ENCODE measurements around the gene NDUFS6. TPM values are rescaled to one million over a fixed set of nuclear protein-coding genes. Genes with fewer than 3 reads are reported as not detected.

Gene NDUFS6
- total and polyA plus RNA-seq, 2 of the 8 experiments (the other 6 are each of a cell fraction or from before 2014, with no cell fraction given), result 72.7 to 191 TPM

DNA sequence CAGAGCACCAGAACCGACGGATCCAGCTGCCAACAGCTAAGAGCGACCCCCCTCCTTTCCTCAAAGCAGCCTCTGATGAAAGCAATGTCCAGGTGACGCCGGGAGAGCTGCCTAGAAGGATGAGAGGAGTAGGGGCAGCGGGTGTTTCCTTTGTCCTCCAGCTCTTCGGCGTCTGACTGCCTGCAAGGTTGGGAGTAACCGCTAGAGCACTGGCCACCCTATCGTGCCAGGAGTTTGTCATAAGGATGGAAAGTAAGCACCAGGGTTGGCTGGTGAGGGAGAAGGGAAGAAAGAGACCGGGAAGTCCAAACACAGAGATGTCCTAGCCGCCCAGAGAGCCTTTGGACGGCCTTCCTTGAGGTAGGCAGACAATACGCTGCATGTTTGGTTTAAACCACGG is 12.4 kb upstream of the NDUFS6 start (continued):
- TF ChIP-seq, protein P1, sequence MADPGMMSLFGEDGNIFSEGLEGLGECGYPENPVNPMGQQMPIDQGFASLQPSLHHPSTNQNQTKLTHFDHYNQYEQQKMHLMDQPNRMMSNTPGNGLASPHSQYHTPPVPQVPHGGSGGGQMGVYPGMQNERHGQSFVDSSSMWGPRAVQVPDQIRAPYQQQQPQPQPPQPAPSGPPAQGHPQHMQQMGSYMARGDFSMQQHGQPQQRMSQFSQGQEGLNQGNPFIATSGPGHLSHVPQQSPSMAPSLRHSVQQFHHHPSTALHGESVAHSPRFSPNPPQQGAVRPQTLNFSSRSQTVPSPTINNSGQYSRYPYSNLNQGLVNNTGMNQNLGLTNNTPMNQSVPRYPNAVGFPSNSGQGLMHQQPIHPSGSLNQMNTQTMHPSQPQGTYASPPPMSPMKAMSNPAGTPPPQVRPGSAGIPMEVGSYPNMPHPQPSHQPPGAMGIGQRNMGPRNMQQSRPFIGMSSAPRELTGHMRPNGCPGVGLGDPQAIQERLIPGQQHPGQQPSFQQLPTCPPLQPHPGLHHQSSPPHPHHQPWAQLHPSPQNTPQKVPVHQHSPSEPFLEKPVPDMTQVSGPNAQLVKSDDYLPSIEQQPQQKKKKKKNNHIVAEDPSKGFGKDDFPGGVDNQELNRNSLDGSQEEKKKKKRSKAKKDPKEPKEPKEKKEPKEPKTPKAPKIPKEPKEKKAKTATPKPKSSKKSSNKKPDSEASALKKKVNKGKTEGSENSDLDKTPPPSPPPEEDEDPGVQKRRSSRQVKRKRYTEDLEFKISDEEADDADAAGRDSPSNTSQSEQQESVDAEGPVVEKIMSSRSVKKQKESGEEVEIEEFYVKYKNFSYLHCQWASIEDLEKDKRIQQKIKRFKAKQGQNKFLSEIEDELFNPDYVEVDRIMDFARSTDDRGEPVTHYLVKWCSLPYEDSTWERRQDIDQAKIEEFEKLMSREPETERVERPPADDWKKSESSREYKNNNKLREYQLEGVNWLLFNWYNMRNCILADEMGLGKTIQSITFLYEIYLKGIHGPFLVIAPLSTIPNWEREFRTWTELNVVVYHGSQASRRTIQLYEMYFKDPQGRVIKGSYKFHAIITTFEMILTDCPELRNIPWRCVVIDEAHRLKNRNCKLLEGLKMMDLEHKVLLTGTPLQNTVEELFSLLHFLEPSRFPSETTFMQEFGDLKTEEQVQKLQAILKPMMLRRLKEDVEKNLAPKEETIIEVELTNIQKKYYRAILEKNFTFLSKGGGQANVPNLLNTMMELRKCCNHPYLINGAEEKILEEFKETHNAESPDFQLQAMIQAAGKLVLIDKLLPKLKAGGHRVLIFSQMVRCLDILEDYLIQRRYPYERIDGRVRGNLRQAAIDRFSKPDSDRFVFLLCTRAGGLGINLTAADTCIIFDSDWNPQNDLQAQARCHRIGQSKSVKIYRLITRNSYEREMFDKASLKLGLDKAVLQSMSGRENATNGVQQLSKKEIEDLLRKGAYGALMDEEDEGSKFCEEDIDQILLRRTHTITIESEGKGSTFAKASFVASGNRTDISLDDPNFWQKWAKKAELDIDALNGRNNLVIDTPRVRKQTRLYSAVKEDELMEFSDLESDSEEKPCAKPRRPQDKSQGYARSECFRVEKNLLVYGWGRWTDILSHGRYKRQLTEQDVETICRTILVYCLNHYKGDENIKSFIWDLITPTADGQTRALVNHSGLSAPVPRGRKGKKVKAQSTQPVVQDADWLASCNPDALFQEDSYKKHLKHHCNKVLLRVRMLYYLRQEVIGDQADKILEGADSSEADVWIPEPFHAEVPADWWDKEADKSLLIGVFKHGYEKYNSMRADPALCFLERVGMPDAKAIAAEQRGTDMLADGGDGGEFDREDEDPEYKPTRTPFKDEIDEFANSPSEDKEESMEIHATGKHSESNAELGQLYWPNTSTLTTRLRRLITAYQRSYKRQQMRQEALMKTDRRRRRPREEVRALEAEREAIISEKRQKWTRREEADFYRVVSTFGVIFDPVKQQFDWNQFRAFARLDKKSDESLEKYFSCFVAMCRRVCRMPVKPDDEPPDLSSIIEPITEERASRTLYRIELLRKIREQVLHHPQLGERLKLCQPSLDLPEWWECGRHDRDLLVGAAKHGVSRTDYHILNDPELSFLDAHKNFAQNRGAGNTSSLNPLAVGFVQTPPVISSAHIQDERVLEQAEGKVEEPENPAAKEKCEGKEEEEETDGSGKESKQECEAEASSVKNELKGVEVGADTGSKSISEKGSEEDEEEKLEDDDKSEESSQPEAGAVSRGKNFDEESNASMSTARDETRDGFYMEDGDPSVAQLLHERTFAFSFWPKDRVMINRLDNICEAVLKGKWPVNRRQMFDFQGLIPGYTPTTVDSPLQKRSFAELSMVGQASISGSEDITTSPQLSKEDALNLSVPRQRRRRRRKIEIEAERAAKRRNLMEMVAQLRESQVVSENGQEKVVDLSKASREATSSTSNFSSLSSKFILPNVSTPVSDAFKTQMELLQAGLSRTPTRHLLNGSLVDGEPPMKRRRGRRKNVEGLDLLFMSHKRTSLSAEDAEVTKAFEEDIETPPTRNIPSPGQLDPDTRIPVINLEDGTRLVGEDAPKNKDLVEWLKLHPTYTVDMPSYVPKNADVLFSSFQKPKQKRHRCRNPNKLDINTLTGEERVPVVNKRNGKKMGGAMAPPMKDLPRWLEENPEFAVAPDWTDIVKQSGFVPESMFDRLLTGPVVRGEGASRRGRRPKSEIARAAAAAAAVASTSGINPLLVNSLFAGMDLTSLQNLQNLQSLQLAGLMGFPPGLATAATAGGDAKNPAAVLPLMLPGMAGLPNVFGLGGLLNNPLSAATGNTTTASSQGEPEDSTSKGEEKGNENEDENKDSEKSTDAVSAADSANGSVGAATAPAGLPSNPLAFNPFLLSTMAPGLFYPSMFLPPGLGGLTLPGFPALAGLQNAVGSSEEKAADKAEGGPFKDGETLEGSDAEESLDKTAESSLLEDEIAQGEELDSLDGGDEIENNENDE (IDR thresholded peaks at IDR 0.05; ENCODE audit: insufficient replicate concordance, low read length), result no peak
- TF ChIP-seq, protein P2, sequence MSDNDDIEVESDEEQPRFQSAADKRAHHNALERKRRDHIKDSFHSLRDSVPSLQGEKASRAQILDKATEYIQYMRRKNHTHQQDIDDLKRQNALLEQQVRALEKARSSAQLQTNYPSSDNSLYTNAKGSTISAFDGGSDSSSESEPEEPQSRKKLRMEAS (IDR thresholded peaks at IDR 0.05), result no peak
- TF ChIP-seq TAF1 (IDR thresholded peaks at IDR 0.05; ENCODE audit: low read depth, low read length), result no peak
- TF ChIP-seq EP300 (IDR thresholded peaks at IDR 0.05; ENCODE audit: borderline replicate concordance in 1 of 2, low read depth in 2 of 2, low read length in 2 of 2), result no peak
